Pulmonary artery endothelial cell (primary cell): Measurements from ENCODE around the gene CMTM8. TPM values are rescaled to one million over a fixed set of nuclear protein-coding genes. Genes with fewer than 3 reads are reported as not detected.

Experiments
- DNase-seq: peaks from one replicate; pipeline ENCODE4 v3.0.0-alpha.2; 2011; ENCODE audit warnings: low read depth, low spot score
- total RNA-seq: library from RNA; depleted of rRNA; stranded (reverse); fragments of >200 nt; gene quantifications from 2 replicates; pipeline ENCODE4 v1.2.3, GENCODE V29; 2014

The CMTM8 gene
- total RNA-seq, 1 donor from 2014 or later: 2.6 TPM

DNA sequence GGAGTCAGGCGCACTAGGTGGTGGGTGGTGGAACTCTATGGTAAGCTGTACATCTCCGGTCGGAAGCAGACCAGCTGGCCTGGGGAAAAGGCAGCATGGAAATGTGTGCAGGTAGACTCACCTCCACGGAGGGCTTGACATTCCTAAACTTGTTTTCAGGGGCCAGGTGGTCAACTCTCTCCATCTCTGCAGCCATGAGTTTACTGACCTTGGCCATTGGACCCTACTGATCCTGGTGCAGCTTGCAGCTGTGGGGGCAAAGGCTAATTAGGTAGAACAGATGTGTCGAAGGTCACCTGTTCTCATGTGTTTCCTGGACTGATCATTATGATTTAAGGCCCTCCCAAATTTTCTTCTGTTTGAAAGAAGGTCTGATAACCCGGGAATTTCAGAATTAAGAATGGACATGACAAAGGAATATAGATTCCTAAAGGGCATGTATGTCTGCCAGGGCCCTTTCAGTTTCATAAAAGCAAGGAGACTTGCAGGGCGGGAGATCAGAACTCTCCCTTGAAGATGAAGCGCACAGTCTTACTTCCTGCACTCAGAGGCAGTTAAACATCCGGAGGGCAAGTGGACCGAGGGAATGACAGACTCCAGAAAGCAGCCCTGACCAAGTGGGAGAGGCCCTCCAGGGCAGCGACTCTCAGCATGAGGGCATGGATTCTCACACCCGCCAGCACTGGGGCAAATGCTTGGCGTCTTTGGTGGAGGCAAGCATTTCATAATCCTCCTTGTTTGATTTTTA is 97.1 kb downstream of the CMTM8 start:
- no peak for DNase-seq

DNA sequence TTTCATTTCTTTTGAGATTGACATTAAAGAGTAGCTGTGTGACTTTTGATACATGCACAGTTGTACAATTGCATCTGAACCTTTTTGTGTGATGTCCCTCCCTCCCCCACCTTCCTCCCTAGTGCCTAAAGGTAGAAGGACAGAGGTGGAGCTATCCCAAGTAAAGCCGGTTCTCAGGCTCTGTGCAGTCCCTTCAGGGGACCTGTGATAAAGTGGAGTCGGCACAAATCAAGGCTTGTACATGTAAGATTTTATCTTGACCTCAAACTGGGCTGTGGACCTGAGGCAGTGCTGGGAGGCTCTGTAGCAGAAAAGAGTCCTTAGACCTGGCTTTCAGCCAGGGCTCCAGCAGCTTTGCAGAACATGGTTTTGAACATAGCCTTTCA is 97.6 kb downstream of the CMTM8 start:
- DNase-seq: no peak

DNA sequence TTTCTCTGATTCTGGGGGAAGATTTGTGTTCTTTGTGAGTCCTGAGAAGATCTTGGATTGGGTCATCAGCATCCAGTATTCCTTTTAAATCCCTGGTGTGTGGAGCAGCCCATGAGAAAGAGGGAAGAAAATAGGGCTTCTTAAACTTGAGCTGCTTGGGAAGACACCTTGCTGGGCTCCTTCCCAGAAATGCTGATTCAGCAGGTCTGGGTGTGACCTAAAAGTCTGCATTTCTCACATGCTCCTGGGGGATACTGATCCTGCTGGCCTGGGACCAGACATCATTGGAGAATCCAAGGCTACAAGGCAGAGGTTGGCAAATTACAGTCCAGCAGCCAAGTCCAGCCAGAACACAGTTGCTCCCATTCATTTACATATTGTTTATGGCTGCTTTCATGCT is 99.0 kb downstream of the CMTM8 start:
- DNase-seq: no peak

DNA sequence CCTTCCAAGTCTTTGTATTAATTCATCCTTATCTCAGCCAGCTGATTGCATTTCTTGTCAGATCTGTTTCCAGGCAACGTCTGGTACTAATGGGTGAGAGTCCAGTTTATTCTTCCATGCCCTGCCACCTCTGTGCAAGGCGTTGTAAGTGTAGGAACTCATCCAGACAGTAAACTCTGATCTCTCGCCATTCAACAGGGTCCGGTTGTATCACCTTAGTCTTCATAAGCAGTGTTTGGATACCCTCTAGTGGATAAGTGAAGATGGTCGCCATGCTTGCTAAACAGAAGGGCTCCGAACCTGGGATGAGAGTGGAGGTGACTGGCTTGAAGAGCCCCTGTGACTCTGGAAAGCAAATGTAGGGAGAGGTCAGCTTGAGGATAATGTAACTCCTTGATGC is 101.6 kb downstream of the CMTM8 start:
- no peak for DNase-seq

DNA sequence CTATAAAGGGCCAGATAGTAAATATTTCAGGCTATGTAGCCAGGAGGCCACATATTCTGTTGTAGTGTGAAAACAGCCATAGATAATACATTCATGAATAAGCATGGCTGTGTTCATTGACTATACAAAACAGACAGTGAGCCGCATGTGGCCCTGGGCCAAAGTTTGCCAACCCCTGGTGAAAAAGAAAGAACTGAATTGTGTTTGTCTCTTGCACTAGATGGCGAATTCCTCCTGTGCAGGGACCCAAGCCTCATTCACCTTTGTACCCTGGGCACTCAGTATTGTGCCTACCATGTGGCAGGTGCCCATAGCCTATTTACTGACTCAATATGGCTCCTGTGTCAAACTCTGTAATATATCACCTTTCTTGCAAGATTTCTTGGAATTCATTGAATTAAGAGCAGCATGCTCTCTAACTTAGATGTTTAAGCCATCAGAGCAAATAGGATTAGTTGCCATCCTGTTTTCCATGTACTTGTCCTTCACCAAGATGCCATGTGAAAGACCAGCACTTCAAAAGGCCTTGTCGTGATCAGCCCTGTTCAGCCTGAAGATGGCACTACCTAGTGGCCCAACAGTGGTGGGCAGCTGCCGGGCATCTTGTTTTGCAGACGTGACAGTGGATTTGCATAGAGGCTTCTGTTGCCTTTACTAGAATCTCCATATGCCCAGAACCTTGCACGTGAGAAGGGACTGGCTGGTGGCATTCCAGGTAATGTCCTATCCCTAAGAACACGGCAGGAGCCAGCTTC is 102.3 kb downstream of the CMTM8 start:
- no peak for DNase-seq

DNA sequence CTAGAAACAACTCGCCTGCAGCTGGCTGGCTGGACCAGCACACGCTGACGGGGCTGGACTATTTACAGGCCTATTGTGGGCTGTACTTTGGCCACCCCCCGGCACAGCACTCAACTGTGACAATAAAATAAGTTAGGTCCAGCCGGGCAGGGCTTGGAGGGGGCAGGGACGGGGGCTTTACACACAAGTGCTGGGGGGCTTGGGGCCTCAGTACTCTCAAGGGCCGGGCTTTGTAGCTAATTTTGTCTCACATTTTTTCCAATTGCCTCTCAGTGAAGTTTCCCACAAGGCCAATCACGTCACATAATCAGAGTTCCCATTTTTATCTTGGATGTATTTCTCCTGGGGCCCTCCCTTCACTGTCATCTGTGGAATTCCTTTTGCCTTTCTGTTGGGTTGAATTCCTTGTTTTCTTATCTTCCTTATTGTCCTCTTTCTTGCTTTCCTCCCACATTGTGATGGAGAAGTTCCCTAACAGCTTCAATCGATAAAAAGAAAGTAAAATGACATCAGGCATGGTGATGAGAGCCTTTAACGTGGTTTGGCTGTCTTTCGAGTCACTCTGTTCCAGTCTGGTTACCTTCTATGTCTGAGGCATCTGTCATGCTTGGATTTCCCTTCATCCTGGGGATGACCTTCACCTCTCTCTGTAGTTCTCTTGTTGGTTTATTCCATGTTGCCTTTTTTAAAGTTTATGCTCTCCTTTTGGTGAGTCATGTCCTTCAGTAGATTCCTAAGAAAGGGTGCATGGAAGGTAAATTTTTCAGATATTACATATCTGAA is 109.1 kb downstream of the CMTM8 start:
- no peak for DNase-seq

DNA sequence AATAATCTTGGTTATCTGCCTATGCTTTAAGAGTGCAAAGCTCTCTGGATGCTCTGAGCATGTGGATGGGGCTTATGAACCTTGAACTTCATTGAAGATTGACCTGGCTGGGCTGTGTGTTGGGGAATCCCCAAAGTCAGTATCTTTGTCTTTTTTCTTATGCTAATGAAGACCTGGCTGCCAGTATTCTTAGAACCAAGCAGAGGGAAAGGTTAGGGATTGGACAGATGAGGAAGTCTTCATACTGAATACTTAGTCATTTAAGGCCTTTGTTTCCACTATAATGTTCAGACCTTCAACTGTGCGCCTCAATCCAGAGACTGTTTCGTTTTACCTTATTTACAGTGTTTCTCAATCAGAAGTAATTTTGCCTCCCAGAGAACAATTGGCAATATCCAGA is 110.7 kb downstream of the CMTM8 start:
- DNase-seq: no peak

DNA sequence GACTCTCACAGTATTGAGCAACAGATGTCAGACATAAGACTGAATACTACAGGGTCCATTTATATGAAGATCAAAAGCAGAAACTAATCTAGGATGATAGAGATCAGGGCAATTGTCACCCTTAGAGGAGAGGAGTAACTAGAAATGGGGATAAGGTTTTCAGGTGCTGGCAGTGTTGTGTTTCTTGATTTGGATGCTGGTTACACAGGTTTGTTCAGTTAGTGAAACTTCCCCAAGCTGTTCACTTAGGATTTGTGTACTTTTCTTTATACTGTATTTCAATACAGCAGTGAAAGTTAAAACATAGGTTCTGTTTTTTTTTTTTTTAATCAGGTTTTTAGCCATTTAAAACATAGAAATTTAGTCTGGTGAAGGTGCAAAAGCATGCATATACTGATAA is 114.1 kb downstream of the CMTM8 start:
- DNase-seq: no peak

DNA sequence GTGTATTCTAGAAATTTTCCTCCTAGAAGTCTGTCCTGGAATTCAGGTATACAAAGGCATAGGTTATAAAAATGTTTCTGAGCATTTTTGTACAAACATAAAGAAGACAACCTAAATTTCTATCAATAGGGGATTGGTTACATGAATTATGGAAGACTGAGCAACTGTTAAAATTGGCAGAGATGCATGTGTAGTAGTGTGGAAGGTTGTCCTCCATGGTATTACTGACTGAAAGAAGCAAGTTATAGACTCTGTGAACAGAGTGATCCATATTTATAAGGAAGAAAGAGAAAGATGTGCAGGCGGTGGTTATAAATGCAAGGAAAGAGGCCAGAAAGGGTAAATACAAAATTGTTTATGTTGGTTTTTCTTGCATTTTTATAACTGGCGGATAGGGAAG is 114.9 kb downstream of the CMTM8 start:
- DNase-seq: no peak

DNA sequence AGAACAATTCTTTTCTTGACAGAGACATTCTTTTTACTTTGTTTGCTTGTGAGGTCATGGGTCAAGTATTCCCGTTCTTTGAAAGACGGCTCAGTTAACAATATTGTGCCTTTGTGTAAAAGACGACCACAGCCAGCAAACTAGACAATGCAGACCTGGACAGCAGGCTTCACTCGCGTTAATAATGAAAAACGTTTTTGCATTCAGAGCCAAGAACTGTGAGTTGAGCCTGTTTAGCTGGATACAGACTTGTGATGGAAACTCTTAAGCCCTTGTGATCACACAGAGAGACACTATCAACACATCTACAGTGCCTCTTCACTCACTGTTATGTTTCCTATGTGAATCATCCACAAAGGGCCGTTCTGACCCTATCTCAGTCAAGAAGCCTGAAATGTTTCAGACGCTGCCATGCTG is 115.9 kb downstream of the CMTM8 start:
- DNase-seq: no peak

DNA sequence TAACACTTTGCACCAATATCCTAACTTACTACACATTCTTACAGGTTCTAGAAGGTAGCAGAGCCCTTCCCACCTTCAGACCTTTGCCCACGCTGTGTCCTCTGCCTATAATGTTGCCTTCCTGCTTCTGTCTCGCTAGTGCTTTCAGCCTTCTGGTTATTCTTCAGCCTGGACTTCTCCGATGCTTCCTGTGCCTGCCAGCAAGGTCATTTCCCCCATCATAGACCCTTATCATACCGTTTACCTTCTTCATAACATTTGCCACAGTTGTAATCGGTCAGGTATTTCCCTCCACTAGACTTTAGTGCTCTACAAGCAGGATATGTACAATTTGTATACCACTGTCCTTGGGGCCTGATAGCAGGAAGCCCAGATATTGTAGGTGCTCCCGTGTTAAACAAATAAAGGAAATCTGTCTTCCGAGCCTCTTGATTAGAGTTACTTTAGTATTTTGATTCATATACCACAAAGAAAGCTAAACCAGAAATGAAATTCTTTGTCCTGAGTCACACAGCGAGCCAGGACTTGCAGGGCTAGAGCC is 117.3 kb downstream of the CMTM8 start:
- DNase-seq: no peak

DNA sequence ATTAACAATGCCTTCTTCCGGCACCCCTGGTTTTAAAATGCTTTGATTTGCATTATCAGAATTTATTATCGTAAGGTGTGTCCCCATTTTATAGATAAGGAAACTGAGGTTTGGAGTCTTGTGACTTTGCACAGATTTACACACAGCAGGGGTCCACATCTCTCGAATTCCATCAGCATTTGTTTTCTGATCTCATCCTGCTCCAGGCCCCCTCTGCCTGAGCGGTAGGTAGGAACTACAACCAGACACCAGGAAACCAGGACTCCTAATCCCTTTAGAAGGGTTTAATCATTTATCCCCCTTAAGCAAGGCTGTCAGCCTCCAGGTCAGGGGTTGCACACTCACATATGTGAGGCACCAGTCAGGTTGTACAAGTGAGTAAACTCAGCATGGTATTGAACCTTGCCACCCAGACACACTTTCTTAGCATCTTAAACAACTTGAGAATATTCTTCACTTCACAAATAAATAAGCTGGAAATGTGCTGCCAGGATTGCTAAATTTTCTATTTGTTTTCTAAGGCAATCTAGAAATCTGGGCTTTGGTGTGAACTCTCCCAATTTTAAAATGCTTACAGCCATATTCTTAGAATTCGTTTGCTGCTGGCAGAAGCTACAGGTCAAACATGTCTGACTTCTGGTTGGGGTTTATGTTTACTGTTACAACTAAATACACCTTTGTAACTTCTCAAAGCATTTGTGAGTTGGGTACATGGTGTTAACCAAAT is 121.4 kb downstream of the CMTM8 start:
- DNase-seq: no peak

DNA sequence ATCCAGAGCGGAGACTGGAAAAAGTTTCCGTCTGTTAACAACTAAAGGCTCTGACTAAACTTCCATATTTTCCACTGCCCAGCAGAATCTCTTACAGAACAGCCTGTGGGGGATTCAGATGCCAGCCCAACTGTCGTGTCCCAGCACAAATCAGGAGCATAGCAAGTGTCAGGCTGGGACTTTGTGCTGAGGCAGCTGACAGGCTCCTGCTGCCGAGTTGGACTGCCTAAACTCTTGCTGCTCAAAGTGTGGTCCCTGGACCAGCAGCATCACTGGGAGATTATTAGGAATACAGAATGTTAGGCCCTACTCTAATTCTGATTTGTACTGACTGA is 122.0 kb downstream of the CMTM8 start:
- DNase-seq: no peak

DNA sequence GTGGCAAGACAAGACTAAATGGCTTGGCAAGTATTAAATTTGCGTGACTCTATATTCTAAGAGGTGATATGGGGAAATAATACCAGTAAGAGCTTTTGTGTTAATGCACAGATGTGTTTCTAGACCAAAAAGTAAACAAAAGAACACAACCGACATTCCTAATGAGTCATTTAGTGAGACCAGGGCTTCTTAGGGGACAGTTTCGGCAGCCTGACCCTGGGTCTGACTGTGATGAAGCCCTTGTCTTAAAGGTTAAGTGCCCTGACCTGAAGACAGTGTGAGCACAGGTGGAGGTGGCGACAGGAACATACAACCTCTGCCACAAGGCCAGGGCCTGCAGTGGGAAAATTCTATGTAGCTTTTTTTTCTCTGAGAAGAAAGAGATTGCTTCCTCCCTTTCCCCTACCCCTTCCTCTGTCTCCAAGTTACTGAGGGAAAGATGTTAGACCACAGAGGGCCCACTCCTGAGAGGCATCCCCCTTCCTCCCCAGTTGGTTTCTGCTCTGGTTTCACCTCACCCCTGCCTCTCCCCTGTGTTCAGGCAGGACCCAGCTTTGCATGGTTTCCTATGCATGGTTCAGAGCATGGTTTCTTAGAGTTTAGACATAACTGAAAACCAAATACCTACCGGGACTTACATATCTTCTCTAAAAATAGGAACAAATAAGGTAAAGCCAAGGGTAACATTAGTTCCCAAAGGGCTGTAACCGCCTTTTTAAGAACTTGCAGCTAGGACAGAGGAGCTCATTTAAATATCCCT is 128.3 kb downstream of the CMTM8 start:
- no peak for DNase-seq

DNA sequence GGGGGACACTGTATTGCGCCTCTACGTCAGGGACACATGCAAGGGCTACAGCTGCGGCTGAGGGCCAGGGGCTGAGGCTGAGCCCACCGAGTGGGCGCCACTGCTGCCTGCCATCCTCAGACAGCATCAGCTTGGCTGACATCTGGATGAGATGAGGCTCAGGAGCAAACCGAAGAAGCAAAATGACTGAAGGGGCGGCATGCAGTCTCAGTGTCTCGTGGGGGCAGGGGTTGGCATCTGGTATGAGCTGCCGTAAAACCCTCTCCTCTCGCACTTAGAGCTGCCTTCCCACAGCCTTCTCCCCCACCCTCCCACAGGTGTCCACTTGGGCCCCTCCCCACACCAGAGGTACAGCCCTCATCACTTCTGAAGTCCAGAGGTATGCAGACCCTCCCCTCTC is 129.0 kb downstream of the CMTM8 start:
- DNase-seq: no peak

DNA sequence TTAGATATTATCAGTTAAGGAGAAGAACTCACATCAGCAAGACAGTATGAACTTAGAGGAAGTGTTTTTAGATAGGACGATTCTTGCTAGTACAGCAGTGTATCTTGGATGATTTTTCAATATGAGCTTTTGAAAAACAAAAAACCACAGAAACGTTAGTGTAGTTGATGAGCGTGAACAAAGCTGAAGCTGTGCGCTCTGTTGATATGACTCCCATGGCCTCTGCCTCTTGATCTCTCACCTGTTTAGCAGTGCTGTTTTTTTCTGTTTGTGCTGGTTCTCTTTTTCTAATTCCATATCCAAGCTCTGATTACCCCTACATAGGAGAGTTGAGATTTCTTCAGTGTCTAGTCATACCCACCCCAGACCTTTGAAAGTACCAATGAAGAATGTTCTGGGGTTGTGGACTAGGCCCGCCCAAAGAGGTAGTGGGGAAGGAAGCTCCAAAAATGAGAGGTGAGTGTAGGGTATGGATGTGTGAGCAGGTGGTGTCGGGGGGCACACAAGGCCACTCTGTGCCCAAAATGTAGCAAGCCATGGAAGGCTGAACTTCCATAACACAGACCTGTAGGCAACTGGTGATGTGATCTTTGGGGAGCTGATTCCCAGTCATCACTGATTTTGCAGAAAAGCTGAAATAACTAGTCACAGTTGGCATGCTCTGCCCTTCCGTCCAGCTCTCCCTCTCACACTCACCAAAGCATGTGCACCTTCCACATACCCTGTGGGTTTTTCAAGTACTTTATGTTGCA is 133.2 kb downstream of the CMTM8 start:
- no peak for DNase-seq

DNA sequence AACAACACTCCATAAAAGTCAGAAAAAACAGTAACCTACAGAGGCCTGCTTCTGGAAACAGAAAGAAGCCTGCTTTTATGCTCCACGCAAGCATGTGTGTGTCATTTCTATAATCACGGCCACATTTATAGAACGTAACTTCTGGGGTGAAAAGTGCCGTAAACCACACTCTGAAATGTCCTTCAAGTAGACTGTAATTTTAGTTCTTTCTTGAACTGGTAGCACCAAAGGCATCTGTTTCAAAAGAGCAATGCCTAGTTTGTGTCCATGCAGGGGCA is 133.7 kb downstream of the CMTM8 start:
- no peak for DNase-seq

DNA sequence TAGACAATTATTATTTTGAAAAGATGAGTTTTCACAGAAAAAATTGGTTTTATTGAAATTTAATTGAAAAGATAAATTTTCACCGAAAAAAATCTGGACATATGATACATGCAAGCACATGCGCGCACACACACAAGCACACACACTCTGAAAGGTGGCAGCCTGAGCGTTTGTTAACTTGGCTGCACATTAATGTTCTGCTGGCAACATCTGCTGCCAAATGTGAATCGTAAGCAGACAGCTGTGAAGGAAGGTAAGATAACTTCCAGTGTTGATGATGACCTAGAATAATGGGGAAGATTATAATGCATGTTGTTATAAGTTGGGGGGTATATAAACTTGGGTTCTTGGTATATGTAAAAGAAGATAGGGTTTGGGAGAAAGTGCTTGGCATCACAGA is 134.8 kb downstream of the CMTM8 start:
- no peak for DNase-seq

DNA sequence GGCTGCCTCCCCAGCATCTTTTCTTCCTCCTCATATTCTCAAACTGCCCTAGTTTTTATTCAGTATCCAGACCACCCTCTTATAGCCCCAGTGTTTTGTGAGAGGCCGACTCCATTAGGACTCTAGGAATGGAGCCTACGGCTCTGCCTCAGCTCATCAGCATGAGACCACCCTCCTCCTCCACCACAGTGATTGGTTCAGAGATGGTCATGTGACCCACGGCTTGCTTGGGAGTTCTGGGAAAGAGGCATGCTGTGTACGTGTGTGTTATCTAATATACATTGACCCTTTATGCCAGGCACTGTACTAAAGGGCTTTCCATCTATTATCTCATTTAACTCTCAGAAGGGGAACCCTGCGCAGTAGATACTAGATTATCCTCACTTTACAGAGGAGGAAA is 135.4 kb downstream of the CMTM8 start:
- DNase-seq: no peak
